Thyroid gland (tissue), 4 donors: ENCODE results near the gene SLC36A2. TPM values are rescaled to one million over a fixed set of nuclear protein-coding genes. Genes with fewer than 3 reads are reported as not detected.

Source experiments
- DNase-seq, 2 donors: peaks; one replicate each; pipeline ENCODE4 v3.0.0-alpha.2; 2019
- H3K27ac ChIP-seq, 3 donors: fragments of 200-600 bp; sonication (generic); 1 replicate in 2 of 3; 2 replicates in 1 of 3; pipeline ENCODE4 v1.5.1; 2016 to 2019; ENCODE audit warnings: mild to moderate bottlenecking in 1 of 3, moderate library complexity in 1 of 3
- H3K27me3 ChIP-seq: fragments of 200-600 bp; sonication (generic); one replicate; pipeline ENCODE4 v1.5.1; 2019
- H3K36me3 ChIP-seq, 2 donors: fragments of 200-600 bp; sonication (generic); one replicate each; pipeline ENCODE4 v1.5.1; 2016 to 2019
- H3K4me1 ChIP-seq, 2 donors: fragments of 200-600 bp; sonication (generic); one replicate each; pipeline ENCODE4 v1.5.1; 2017 to 2019
- H3K4me3 ChIP-seq, 3 donors: fragments of 200-600 bp; sonication (generic); replicated peaks in 1 of 3; 1 replicate in 2 of 3; 2 replicates in 1 of 3; pipeline ENCODE4 v1.5.1; 2016; ENCODE audit warnings: mild to moderate bottlenecking in 1 of 3
- H3K9me3 ChIP-seq: fragments of 200-600 bp; sonication (generic); one replicate; pipeline ENCODE4 v1.5.1; 2017
- CTCF ChIP-seq, 6 experiments: fragments of 200-600 bp in 3 of 6; fragments of 450-650 bp in 3 of 6; sonication (generic) in 3 of 6; IDR thresholded peaks; one replicate each; pipeline ENCODE4 v1.5.1; 2016 to 2019; ENCODE audit warnings: antibody characterized with exemption in 6 of 6, mild to moderate bottlenecking in 2 of 6, inconsistent platforms in 1 of 6, moderate library complexity in 1 of 6
- POLR2A ChIP-seq, 2 donors: fragments of 450-650 bp; IDR thresholded peaks; one replicate each; pipeline ENCODE4 v1.6.1; 2017; ENCODE audit warnings: antibody characterized with exemption in 2 of 2, mild to moderate bottlenecking in 2 of 2, moderate library complexity in 1 of 2
- WGBS, 2 donors: methylation state at CpG; one replicate each; pipeline ENCODE4 v1.1.5; 2017; 5-methylcytosine and 5-hydroxymethylcytosine counted together
- intact Hi-C: fragments of 100-400 bp; cut with DNase I; formaldehyde crosslinking; loops from one replicate; pipeline ENCODE4 v1.15.1; 2023
- total RNA-seq, 4 donors: library from RNA; depleted of rRNA; stranded (reverse); fragments of >200 nt; gene quantifications; one replicate each; pipeline ENCODE4 v1.2.3, GENCODE V29; 2016

SLC36A2 gene
- total RNA-seq, 4 donors from 2014 or later, result not detected

- no peaks in the 10 kb centered on the region for H3K27me3 ChIP-seq
- H3K36me3 ChIP-seq, result no peaks in the 10 kb centered on the region
- no peak overlapping the region for H3K27ac ChIP-seq
- no peaks in the 10 kb centered on the region for H3K4me1 ChIP-seq
- DNase-seq, result no peak
- intact Hi-C loops, result no loop called here
- TF ChIP-seq POLR2A (IDR thresholded peaks at IDR 0.05), result no peak
- TF ChIP-seq CTCF (IDR thresholded peaks at IDR 0.05), result no peak
- 87 to 100% methylated on average over 1 of the region's 1 CpG for WGBS, 2 donors
- no peaks in the 10 kb centered on the region for H3K9me3 ChIP-seq
- no peak overlapping the region for H3K4me3 ChIP-seq
Measured at GRCh38 chr5:151296478-151296830, 50.9 kb downstream of the SLC36A2 start.

- no peaks in the 10 kb centered on the region for H3K36me3 ChIP-seq
- 37 to 48% methylated on average over 7 of the region's 7 CpGs for WGBS, 2 donors
- no peak for TF ChIP-seq POLR2A (IDR thresholded peaks at IDR 0.05)
- no peak for TF ChIP-seq CTCF (IDR thresholded peaks at IDR 0.05)
- no peaks in the 10 kb centered on the region for H3K4me1 ChIP-seq
- no peaks in the 10 kb centered on the region for H3K9me3 ChIP-seq
- no peaks in the 10 kb centered on the region for H3K27me3 ChIP-seq
- no peak overlapping the region for H3K4me3 ChIP-seq
- no peak overlapping the region for H3K27ac ChIP-seq
- no peak for DNase-seq
- intact Hi-C loops, result no loop called here
Measured at GRCh38 chr5:151295791-151296477, 51.4 kb downstream of the SLC36A2 start.

GRCh38 chr5:151295138-151295537 lies 52.2 kb downstream of the SLC36A2 start:
- Histone ChIP-seq H3K4me1 (no peaks in the 10 kb centered on the region), H3K4me3 (no peak overlapping the region), H3K36me3 (no peaks in the 10 kb centered on the region), H3K27me3 (no peaks in the 10 kb centered on the region), H3K9me3 (no peaks in the 10 kb centered on the region), H3K27ac (no peak overlapping the region)
- DNase-seq, result no peak
- WGBS, 2 donors, result 78 to 81% methylated on average over 5 of the region's 5 CpGs
- TF ChIP-seq CTCF (IDR thresholded peaks at IDR 0.05) (no peak), POLR2A (IDR thresholded peaks at IDR 0.05) (no peak)
- intact Hi-C loops, result no loop called here

GRCh38 chr5:151293624-151294023 lies 53.7 kb downstream of the SLC36A2 start:
- no peak for DNase-seq
- Histone ChIP-seq H3K4me1 (no peaks in the 10 kb centered on the region), H3K36me3 (no peaks in the 10 kb centered on the region), H3K4me3 (no peak overlapping the region), H3K27me3 (no peaks in the 10 kb centered on the region), H3K9me3 (no peaks in the 10 kb centered on the region), H3K27ac (no peak overlapping the region)
- WGBS, 2 donors, result 57 to 67% methylated on average over 4 of the region's 4 CpGs
- intact Hi-C loops, result no loop called here
- TF ChIP-seq POLR2A (IDR thresholded peaks at IDR 0.05) (no peak), CTCF (IDR thresholded peaks at IDR 0.05) (no peak)

- Histone ChIP-seq H3K9me3 (no peaks in the 10 kb centered on the region), H3K4me1 (peaks cover 0 to 3% of the 10 kb centered on the region in 2 donors), H3K27ac (no peak overlapping the region), H3K4me3 (no peak overlapping the region), H3K27me3 (no peaks in the 10 kb centered on the region), H3K36me3 (no peaks in the 10 kb centered on the region)
- intact Hi-C loops, result no loop called here
- TF ChIP-seq POLR2A (IDR thresholded peaks at IDR 0.05) (no peak), CTCF (IDR thresholded peaks at IDR 0.05) (no peak)
- WGBS, 2 donors, result 62 to 65% methylated on average over 2 of the region's 2 CpGs
- DNase-seq, result no peak
Measured at GRCh38 chr5:151288180-151288579, 59.2 kb downstream of the SLC36A2 start.
